T-cell (primary cell): ENCODE measurements around the gene NUDT4B. TPM values are rescaled to one million over a fixed set of nuclear protein-coding genes. Genes with fewer than 3 reads are reported as not detected.
"Not testable (repeated sequence)": the region's sequence is repeated elsewhere in the genome, so short reads cannot be mapped to it uniquely, and the experiment has no call there.

ENCODE experiments used
- ATAC-seq, 4 experiments: fragments of 200-7000 bp in 3 of 4; fragments of 150-1000 bp in 1 of 4; cut with Tn5 transposase; replicated peaks in 1 of 4; 1 replicate in 3 of 4; 2 replicates in 1 of 4; pipeline ENCODE4 v1.10.0; 2021; ENCODE audit warnings: moderate library complexity in 3 of 4, mild to moderate bottlenecking in 2 of 4, moderate number of reproducible peaks in 1 of 4
- CTCF ChIA-PET, 2 donors: fragments of 300-600 bp; sonication (Branson Sonifier 250); formaldehyde crosslinking; loops; one replicate each; lab custom pipeline; 2022; ENCODE audit warnings: antibody characterized with exemption in 2 of 2; lab: Charles Lee
- POLR2A ChIA-PET, 2 donors: fragments of 300-600 bp; sonication (Branson Sonifier 250); formaldehyde crosslinking; loops; one replicate each; lab custom pipeline; 2022; ENCODE audit warnings: antibody characterized with exemption in 2 of 2; lab: Charles Lee
- DNase-seq, 35 experiments: peaks; one replicate each; pipeline versions ENCODE4 v3.0.0 to v3.0.0-alpha.2; 2013 to 2023
- H3K27ac ChIP-seq: one replicate; pipeline ENCODE4 v1.5.1; 2013; ENCODE audit warnings: low read length
- H3K27me3 ChIP-seq, 2 experiments: replicated peaks in 1 of 2; 1 replicate in 1 of 2; 2 replicates in 1 of 2; pipeline versions ENCODE4 v1.6.1 to v1.7.0; 2013; ENCODE audit warnings: low read length in 1 of 2, mixed read lengths in 1 of 2; ENCODE audit not compliant: control insufficient read depth in 2 of 2, insufficient read depth in 2 of 2; ENCODE audit errors: extremely low read depth in 1 of 2
- H3K36me3 ChIP-seq, 2 donors: 1 replicate in 1 of 2; 2 replicates in 1 of 2; pipeline versions ENCODE4 v1.6.1 to v1.7.0; 2013; ENCODE audit warnings: low read length in 1 of 2; ENCODE audit not compliant: control insufficient read depth in 2 of 2, insufficient read depth in 1 of 2; ENCODE audit errors: extremely low read depth in 1 of 2
- H3K4me1 ChIP-seq, 2 experiments: 1 replicate in 1 of 2; 2 replicates in 1 of 2; pipeline versions ENCODE4 v1.6.1 to v1.7.0; 2013; ENCODE audit warnings: low read length in 2 of 2, mixed read lengths in 1 of 2; ENCODE audit not compliant: insufficient read depth in 2 of 2, control insufficient read depth in 1 of 2; ENCODE audit errors: extremely low read depth in 1 of 2
- H3K4me3 ChIP-seq, 2 donors: 1 replicate in 1 of 2; 2 replicates in 1 of 2; pipeline versions ENCODE4 v1.5.1 to v1.7.0; 2013; ENCODE audit warnings: mild to moderate bottlenecking in 2 of 2, low read length in 1 of 2, moderate library complexity in 1 of 2; ENCODE audit not compliant: control insufficient read depth in 1 of 2; ENCODE audit errors: extremely low read depth in 1 of 2
- H3K9me3 ChIP-seq: 2 replicates; pipeline ENCODE4 v1.7.0; 2013
- H3K27ac Mint-ChIP-seq, 2 donors: one replicate each; pipeline ENCODE4 v1.8.0; 2020 to 2021; ENCODE audit warnings: mild to moderate bottlenecking in 2 of 2, mixed read lengths in 2 of 2
- H3K27me3 Mint-ChIP-seq, 2 donors: one replicate each; pipeline ENCODE4 v1.8.0; 2021 to 2022; ENCODE audit warnings: mixed read lengths in 2 of 2
- H3K36me3 Mint-ChIP-seq: one replicate; pipeline ENCODE4 v1.8.0; 2021; ENCODE audit warnings: mixed read lengths
- H3K4me1 Mint-ChIP-seq, 3 donors: one replicate each; pipeline ENCODE4 v1.8.0; 2020 to 2022; ENCODE audit warnings: mixed read lengths in 3 of 3, mild to moderate bottlenecking in 1 of 3
- H3K4me3 Mint-ChIP-seq, 3 donors: one replicate each; pipeline ENCODE4 v1.8.0; 2020 to 2022; ENCODE audit warnings: mild to moderate bottlenecking in 3 of 3, mixed read lengths in 3 of 3, moderate library complexity in 3 of 3
- H3K9me3 Mint-ChIP-seq, 3 donors: one replicate each; pipeline ENCODE4 v1.8.0; 2020 to 2022; ENCODE audit warnings: mixed read lengths in 3 of 3
- WGBS: methylation state at CpG from one replicate; pipeline ENCODE4 v1.1.5; 2013; ENCODE audit warnings: missing lambda C conversion rate; ENCODE audit not compliant: insufficient coverage; 5-methylcytosine and 5-hydroxymethylcytosine counted together
- total RNA-seq, 35 experiments: library from RNA in 6 of 35; stranded (reverse) in 6 of 35; fragments of 120-200 nt in 1 of 35; gene quantifications; one replicate each; pipeline versions ENCODE4 v1.2.1 to v1.2.4 and lab custom pipeline; 2013 to 2026

The NUDT4B gene
- 1 to 10 TPM in 1 of 5 donors, under 1 TPM in 1, not detected in 3; 0.55 to 1.9 TPM for total RNA-seq
- 1.7 TPM for total RNA-seq (2013)
- 0 to 0.11 (median 0) reads per million in 29 experiments for total RNA-seq (lab: John Stamatoyannopoulos, UW)

DNA sequence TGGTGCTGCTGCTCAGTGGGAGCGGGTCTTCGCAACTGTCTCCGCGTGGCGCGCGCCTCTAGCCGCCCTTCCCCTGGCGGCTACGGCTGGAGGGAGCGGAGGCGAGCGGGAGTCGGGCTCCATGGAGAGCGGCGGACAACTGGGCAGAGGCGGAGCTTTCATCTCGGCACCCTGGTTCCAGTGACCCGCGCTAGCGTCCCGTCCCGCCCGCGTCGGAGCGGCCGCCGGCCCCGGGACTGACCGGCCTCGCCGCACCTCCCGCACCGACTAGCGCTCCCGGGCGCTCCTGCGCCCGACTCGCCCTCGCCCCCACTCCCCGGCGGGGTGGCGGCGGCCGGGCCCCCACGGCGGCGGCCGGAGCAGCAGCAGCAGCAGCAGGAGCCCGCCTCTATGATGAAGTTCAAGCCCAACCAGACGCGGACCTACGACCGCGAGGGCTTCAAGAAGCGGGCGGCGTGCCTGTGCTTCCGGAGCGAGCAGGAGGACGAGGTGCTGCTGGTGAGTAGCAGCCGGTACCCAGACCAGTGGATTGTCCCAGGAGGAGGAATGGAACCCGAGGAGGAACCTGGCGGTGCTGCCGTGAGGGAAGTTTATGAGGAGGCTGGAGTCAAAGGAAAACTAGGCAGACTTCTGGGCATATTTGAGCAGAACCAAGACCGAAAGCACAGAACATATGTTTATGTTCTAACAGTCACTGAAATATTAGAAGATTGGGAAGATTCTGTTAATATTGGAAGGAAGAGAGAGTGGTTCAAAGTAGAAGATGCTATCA, at the start of gene NUDT4B:
Gene NUDT4B, plus strand, starts transcription at position 212 of the 772 bp plus-strand sequence. Its CDS starts 179 bp downstream, at position 391.
- POLR2A ChIA-PET, H3K9me3 Mint-ChIP-seq, H3K4me1 ChIP-seq, H3K9me3 ChIP-seq, H3K27me3 ChIP-seq, H3K27ac Mint-ChIP-seq, H3K27me3 Mint-ChIP-seq, H3K4me3 ChIP-seq, H3K36me3 ChIP-seq, H3K36me3 Mint-ChIP-seq, CTCF ChIA-PET, DNase-seq, H3K4me1 Mint-ChIP-seq, H3K4me3 Mint-ChIP-seq, H3K27ac ChIP-seq: not testable (repeated sequence)
- WGBS, result no CpG with 5 or more reads among the region's 68 CpGs
- ATAC-seq, result peak; percentile 65 to 82 (median 78)

- no CpG with 5 or more reads among the region's 5 CpGs for WGBS
- ATAC-seq, result peak; percentile 64 to 94 (median 74)
- DNase-seq, H3K4me1 Mint-ChIP-seq, H3K27me3 Mint-ChIP-seq, H3K27me3 ChIP-seq, H3K4me3 ChIP-seq, H3K27ac ChIP-seq, H3K9me3 ChIP-seq, H3K36me3 ChIP-seq, H3K9me3 Mint-ChIP-seq, H3K4me3 Mint-ChIP-seq, CTCF ChIA-PET, POLR2A ChIA-PET, H3K4me1 ChIP-seq, H3K27ac Mint-ChIP-seq, H3K36me3 Mint-ChIP-seq: not testable (repeated sequence)
Observed at GRCh38 chr1:148699357-148699756, 49.2 kb upstream of the NUDT4B start.

GRCh38 chr1:148702242-148702641, 46.3 kb upstream of the NUDT4B start:
- H3K27ac ChIP-seq, H3K36me3 ChIP-seq, H3K4me1 Mint-ChIP-seq, H3K9me3 ChIP-seq, H3K4me3 ChIP-seq, H3K4me3 Mint-ChIP-seq, H3K27me3 Mint-ChIP-seq, POLR2A ChIA-PET, H3K27me3 ChIP-seq, H3K36me3 Mint-ChIP-seq, H3K4me1 ChIP-seq, ATAC-seq, DNase-seq, CTCF ChIA-PET, H3K27ac Mint-ChIP-seq, H3K9me3 Mint-ChIP-seq: not testable (repeated sequence)
- no CpG with 5 or more reads among the region's 1 CpG for WGBS

- H3K27ac Mint-ChIP-seq, H3K27ac ChIP-seq, H3K36me3 ChIP-seq, H3K9me3 Mint-ChIP-seq, H3K4me3 Mint-ChIP-seq, DNase-seq, H3K27me3 ChIP-seq, H3K4me3 ChIP-seq, H3K4me1 Mint-ChIP-seq, POLR2A ChIA-PET, ATAC-seq, CTCF ChIA-PET, H3K4me1 ChIP-seq, H3K9me3 ChIP-seq, H3K27me3 Mint-ChIP-seq, H3K36me3 Mint-ChIP-seq: not testable (repeated sequence)
- WGBS, result no CpG with 5 or more reads among the region's 5 CpGs
Observed at GRCh38 chr1:148703973-148704591, 44.5 kb upstream of the NUDT4B start.

GRCh38 chr1:148705316-148705948, 43.1 kb upstream of the NUDT4B start:
- H3K36me3 ChIP-seq, H3K4me1 Mint-ChIP-seq, H3K27me3 Mint-ChIP-seq, H3K4me1 ChIP-seq, H3K4me3 Mint-ChIP-seq, H3K27ac ChIP-seq, DNase-seq, CTCF ChIA-PET, H3K36me3 Mint-ChIP-seq, ATAC-seq, H3K27ac Mint-ChIP-seq, H3K9me3 ChIP-seq, H3K9me3 Mint-ChIP-seq, POLR2A ChIA-PET, H3K4me3 ChIP-seq, H3K27me3 ChIP-seq: not testable (repeated sequence)
- WGBS, result no CpG with 5 or more reads among the region's 4 CpGs

GRCh38 chr1:148708779-148709333, 39.7 kb upstream of the NUDT4B start:
- no CpG with 5 or more reads among the region's 1 CpG for WGBS
- H3K4me3 Mint-ChIP-seq, H3K4me1 Mint-ChIP-seq, H3K4me1 ChIP-seq, H3K27me3 Mint-ChIP-seq, DNase-seq, ATAC-seq, H3K36me3 ChIP-seq, H3K27ac ChIP-seq, H3K9me3 Mint-ChIP-seq, CTCF ChIA-PET, POLR2A ChIA-PET, H3K4me3 ChIP-seq, H3K36me3 Mint-ChIP-seq, H3K9me3 ChIP-seq, H3K27me3 ChIP-seq, H3K27ac Mint-ChIP-seq: not testable (repeated sequence)
